ENCODE measurements around the gene SCAMP1. TPM values are rescaled to one million over a fixed set of nuclear protein-coding genes. Genes with fewer than 3 reads are reported as not detected.

The SCAMP1 gene
- total RNA-seq, 1 donor from 2014 or later = 21.9 TPM

DNA sequence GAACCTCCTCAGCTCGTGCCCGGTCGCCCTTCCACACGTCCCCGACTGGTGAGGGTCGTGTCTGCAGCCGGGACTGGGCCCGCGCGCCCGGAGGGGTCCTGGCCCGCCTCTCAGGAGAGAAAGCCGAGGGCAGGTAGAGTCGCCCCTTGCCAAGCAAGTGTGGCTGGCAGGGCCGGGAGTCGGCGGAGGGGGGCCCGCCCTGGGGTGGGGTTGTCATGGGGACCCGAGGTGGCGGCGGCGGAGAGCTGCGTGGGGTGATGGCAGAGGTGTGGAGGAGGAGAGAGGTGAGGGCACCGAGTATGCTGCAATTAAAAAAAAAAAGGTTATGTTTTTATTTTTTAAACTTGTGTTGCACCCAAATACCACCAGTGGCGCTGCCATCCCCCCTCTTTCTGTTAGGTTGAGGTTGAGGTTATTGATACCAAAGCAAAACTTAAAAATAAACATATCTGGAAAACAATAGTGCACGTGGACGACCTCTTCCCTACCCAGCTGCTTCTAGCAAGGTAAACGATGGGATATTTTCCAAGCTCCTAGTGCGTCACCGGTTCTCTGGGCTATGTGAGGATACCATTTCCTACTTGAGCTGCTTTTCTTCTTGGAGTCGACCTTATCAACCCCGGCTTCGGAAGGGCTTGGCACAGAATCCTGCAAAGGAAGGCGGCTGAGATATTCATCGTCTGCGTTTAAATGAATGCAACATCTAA is 660 bp downstream of the SCAMP1 start:
- no peak for DNase-seq (ENCODE audit: extremely low spot score in 2 of 2)
- Histone ChIP-seq H3K4me3 (peak overlapping the region; percentile 91 to 100), H3K9me3 (no peaks in the 10 kb centered on the region), H3K36me3 (no peaks in the 10 kb centered on the region), H3K27me3 (no peaks in the 10 kb centered on the region), H3K4me1 (peaks cover 24% of the 10 kb centered on the region), H3K27ac (peak overlapping the region; percentile 96)
- intact Hi-C loops (cut with DNase I) = loop anchor here (10.0 kb wide), 1 partner anchor 304 kb away; no protein-coding TSS in a partner anchor
- TF ChIP-seq POLR2A (IDR thresholded peaks at IDR 0.05) (no peak), POLR2AphosphoS5 (IDR thresholded peaks at IDR 0.05; ENCODE audit: insufficient read depth in 1 of 2, low read depth in 1 of 2) (peak in 1 of 2 donors; percentile 1)

DNA sequence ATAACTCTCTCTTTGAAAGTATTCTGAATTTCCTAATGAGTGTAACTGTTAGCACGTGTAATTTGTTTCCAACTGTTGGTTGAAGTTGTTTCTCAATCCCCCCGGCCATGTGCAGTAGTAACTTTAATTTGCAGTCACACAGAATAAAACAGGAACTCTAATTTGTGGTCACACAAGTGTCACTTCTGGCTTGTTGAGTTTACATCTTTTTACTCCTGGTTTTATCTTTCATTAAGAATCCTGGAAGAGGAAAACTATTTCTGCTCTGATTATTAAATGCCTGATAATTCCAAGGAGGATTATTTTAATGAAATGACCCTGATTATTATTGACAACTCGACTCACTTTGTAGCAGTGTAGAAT is 1.2 kb downstream of the SCAMP1 start:
- no peaks in the 10 kb centered on the region for H3K36me3 ChIP-seq
- TF ChIP-seq, protein P1, sequence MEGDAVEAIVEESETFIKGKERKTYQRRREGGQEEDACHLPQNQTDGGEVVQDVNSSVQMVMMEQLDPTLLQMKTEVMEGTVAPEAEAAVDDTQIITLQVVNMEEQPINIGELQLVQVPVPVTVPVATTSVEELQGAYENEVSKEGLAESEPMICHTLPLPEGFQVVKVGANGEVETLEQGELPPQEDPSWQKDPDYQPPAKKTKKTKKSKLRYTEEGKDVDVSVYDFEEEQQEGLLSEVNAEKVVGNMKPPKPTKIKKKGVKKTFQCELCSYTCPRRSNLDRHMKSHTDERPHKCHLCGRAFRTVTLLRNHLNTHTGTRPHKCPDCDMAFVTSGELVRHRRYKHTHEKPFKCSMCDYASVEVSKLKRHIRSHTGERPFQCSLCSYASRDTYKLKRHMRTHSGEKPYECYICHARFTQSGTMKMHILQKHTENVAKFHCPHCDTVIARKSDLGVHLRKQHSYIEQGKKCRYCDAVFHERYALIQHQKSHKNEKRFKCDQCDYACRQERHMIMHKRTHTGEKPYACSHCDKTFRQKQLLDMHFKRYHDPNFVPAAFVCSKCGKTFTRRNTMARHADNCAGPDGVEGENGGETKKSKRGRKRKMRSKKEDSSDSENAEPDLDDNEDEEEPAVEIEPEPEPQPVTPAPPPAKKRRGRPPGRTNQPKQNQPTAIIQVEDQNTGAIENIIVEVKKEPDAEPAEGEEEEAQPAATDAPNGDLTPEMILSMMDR (IDR thresholded peaks at IDR 0.05) = no peak
- TF ChIP-seq POLR2AphosphoS5 (IDR thresholded peaks at IDR 0.05; ENCODE audit: insufficient read depth in 1 of 2, low read depth in 1 of 2) (no peak), POLR2A (IDR thresholded peaks at IDR 0.05) (no peak)
- intact Hi-C loops (cut with DNase I) = loop anchor here (10.0 kb wide), 1 partner anchor 303 kb away; no protein-coding TSS in a partner anchor
- no peaks in the 10 kb centered on the region for H3K9me3 ChIP-seq
- H3K4me1 ChIP-seq = peaks cover 24% of the 10 kb centered on the region
- H3K27ac ChIP-seq = peak overlapping the region; percentile 96
- no peaks in the 10 kb centered on the region for H3K27me3 ChIP-seq
- no peak for DNase-seq (ENCODE audit: extremely low spot score in 2 of 2)
- peak overlapping the region; percentile 91 to 100 for H3K4me3 ChIP-seq

DNA sequence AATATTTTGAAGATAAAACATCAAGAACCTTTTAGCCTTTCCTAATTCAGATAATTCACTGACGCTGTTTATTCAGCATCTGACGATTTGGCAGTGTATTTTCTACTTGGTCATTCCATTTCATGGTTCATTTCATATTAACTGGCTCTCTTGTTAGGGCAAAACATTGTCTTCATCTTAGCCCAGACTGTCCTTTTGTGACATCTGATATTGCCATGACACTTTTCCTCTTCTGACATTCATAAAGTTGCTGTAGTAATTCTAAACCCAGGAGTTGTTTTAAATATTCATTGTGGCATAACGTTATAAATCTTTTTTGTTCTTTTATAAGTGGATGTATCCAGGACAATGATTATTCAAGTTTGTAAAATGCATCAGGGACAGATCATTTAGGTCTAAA is 1.8 kb downstream of the SCAMP1 start:
- Histone ChIP-seq H3K27me3 (no peaks in the 10 kb centered on the region), H3K4me3 (no peak overlapping the region)

DNA sequence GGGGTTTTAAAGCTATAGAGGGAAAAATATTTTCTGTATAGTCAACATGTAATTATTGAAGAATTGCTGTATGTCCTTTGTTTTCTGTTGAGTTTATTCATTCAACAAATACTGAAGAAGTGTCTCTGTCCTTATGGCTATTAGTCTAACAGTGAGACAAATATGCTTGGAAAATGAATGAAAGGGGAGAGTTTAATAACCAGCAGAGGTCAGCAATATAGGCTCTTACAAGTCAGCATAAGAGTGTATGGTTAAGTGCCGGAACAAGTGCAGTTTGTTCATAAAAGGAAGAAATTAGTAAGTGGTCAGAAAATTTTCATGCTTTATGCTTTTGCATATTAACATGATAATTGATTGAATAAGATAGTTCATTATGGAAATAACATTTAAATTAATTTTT is 3.6 kb downstream of the SCAMP1 start:
- H3K4me1 ChIP-seq = peaks cover 17% of the 10 kb centered on the region

More for the DNA sequence above, 1.8 kb downstream of the SCAMP1 start:
- no peaks in the 10 kb centered on the region for H3K9me3 ChIP-seq
- no peaks in the 10 kb centered on the region for H3K36me3 ChIP-seq
- no peak for DNase-seq (ENCODE audit: extremely low spot score in 2 of 2)
- TF ChIP-seq POLR2AphosphoS5 (IDR thresholded peaks at IDR 0.05; ENCODE audit: insufficient read depth in 1 of 2, low read depth in 1 of 2) = no peak
- TF ChIP-seq POLR2A (IDR thresholded peaks at IDR 0.05) = no peak
- TF ChIP-seq, protein P1 (IDR thresholded peaks at IDR 0.05) = no peak
- H3K4me1 ChIP-seq = peaks cover 24% of the 10 kb centered on the region
- intact Hi-C loops (cut with DNase I) = loop anchor here (10.0 kb wide), 1 partner anchor 303 kb away; no protein-coding TSS in a partner anchor
- H3K27ac ChIP-seq = no peak overlapping the region

DNA sequence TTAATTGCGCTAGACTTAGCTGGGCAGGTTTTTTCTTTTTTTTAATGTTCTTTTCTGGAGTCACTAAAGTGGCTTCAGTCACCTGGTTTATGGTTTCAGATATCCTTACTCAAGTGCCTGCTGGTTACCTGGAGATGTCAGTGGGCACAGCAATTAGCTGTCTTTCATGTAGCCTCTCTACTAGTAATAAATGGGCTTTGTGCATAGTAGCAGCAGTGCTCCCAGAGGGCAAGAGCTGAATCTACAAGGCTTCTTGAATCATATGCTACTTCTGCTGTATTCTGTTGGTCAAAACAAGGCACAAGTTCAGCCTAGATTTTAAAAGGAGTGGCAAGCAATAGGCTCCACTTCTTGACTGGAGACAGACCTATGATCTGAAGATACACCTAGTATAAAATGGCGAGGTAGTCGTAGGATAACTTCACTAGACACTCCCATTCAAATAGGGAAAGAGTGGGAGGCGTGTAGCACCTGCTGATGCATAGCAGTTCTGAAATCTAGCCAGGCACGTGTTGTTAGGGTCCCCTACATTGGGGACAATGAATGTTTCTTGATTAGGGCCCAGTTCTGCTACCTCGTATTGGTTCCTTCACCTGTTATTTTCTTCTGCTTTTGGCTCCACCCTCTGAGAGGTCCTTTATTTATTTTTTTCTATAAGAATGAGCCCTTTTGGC is 7.0 kb downstream of the SCAMP1 start:
- Histone ChIP-seq H3K4me1 (peaks cover 5% of the 10 kb centered on the region), H3K36me3 (no peaks in the 10 kb centered on the region), H3K9me3 (no peaks in the 10 kb centered on the region), H3K27ac (no peak overlapping the region), H3K27me3 (no peaks in the 10 kb centered on the region), H3K4me3 (no peak overlapping the region)
- TF ChIP-seq POLR2A (IDR thresholded peaks at IDR 0.05) = no peak
- TF ChIP-seq POLR2AphosphoS5 (IDR thresholded peaks at IDR 0.05; ENCODE audit: insufficient read depth in 1 of 2, low read depth in 1 of 2) = no peak
- TF ChIP-seq, protein P1 (IDR thresholded peaks at IDR 0.05) = no peak
- intact Hi-C loops (cut with DNase I) = loop anchor here (10.0 kb wide), 1 partner anchor 297 kb away; no protein-coding TSS in a partner anchor
- no peak for DNase-seq (ENCODE audit: extremely low spot score in 2 of 2)

More for the DNA sequence above, 3.6 kb downstream of the SCAMP1 start:
- intact Hi-C loops (cut with DNase I) = loop anchor here (10.0 kb wide), 1 partner anchor 301 kb away; no protein-coding TSS in a partner anchor
- H3K27me3 ChIP-seq = no peaks in the 10 kb centered on the region
- TF ChIP-seq POLR2A (IDR thresholded peaks at IDR 0.05) = no peak
- no peak for TF ChIP-seq POLR2AphosphoS5 (IDR thresholded peaks at IDR 0.05; ENCODE audit: insufficient read depth in 1 of 2, low read depth in 1 of 2)
- TF ChIP-seq, protein P1 (IDR thresholded peaks at IDR 0.05) = no peak
- no peaks in the 10 kb centered on the region for H3K9me3 ChIP-seq
- H3K4me3 ChIP-seq = no peak overlapping the region
- no peak overlapping the region for H3K27ac ChIP-seq
- no peak for DNase-seq (ENCODE audit: extremely low spot score in 2 of 2)
- H3K36me3 ChIP-seq = no peaks in the 10 kb centered on the region
